ENCODE data around the gene SMAD9. TPM values are rescaled to one million over a fixed set of nuclear protein-coding genes. Genes with fewer than 3 reads are reported as not detected.

The SMAD9 gene
- 10 to 100 TPM in 1 of 2 donors, 1 to 10 TPM in 1; 9.0 to 13.3 TPM for total RNA-seq
- polyA plus RNA-seq (2013, experiment 1 of 2): 7.4 TPM
- 8.0 TPM for polyA plus RNA-seq (2013, experiment 2 of 2)
- long read RNA-seq, experiment 1, partial matches to known transcripts: 0 of 3 reads
- long read RNA-seq, experiment 1, other reads (novel, unspliced or antisense): 3 of 3 reads
- long read RNA-seq, experiment 2, full-length matches to known transcripts: 1 of 5 reads
- long read RNA-seq, experiment 2, partial matches to known transcripts: 1 of 5 reads
- long read RNA-seq, experiment 2, other reads (novel, unspliced or antisense): 3 of 5 reads
- long read RNA-seq, experiment 3, full-length matches to known transcripts: 7 of 12 reads
- long read RNA-seq, experiment 3, partial matches to known transcripts: 0 of 12 reads
- long read RNA-seq, experiment 3, other reads (novel, unspliced or antisense): 5 of 12 reads
- long read RNA-seq, experiment 4, full-length matches to known transcripts: 1 of 1 reads
- long read RNA-seq, experiment 4, partial matches to known transcripts: 0 of 1 reads
- long read RNA-seq, experiment 4, other reads (novel, unspliced or antisense): 0 of 1 reads

DNA sequence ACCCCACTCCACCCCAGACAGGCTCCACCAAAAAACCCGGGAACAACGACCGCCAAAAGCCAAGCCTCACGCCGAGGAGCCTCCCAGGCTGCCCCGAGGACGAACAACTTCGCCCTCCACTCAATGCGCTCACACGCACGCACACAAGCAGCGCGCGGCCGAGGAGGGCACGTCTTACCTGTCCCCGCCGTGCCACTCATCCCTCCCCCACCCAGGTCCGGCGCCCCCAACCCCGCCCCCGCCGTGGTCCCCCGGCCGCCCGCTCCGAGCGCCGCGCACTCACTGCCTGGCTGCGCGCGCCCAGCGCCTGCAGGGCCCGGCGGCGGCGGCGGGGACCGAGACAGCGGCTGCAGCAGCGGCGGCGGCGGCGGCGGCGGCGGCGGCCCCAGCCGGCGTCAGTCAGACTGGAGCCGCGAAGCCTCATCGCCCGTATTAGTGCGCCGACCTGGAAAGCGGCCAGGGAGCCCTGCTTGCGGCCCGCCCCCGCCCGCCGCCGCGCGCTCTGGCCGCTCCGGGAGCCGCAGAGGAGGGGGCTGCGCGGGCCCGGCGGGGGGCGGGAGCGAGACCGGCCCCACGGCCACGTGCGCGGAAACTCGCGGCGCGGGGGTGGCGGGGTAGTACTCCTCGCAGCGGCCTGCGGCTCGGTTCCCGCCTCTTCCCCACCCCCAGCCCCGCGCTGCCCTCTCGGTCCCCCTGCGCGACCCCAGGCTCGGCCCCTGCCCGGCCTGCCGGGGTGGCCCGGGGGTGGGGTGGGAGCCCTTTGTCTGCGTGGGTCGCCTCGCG, at the start of gene SMAD9:
Gene SMAD9 (minus strand): TSS at position 406 of the 783 bp plus-strand sequence. CDS start 40,549 bp downstream, outside the sequence.
- WGBS, 2 experiments (ENCODE audit: insufficient coverage in 1 of 2, insufficient read length in 1 of 2): 2 to 4% methylated on average over 8 to 99 of the region's 104 CpGs
- H3K27ac ChIP-seq (ENCODE audit: low read depth, low read length): peak within 1 kb of the TSS; percentile 3
- no peaks in the 10 kb centered on the region for H3K9me3 Mint-ChIP-seq
- H3K4me3 ChIP-seq (ENCODE audit: low read length): peak within 1 kb of the TSS; percentile 80
- peak within 1 kb of the TSS; percentile 1 for H3K9ac ChIP-seq (ENCODE audit: extremely low read depth, low read length, poor library complexity, severe bottlenecking)
- peaks cover 3% of the 10 kb centered on the region for H3K4me1 ChIP-seq (ENCODE audit: control insufficient read depth, insufficient read depth, low read length)
- peak within 1 kb of the TSS; percentile 80 for H3K4me3 Mint-ChIP-seq
- H3K27me3 ChIP-seq (ENCODE audit: control insufficient read depth, insufficient read depth, low read length, poor library complexity, severe bottlenecking): peaks cover 21% of the 10 kb centered on the region
- H3K36me3 ChIP-seq (ENCODE audit: control insufficient read depth, insufficient read depth, low read length): no peaks in the 10 kb centered on the region
- H3K36me3 Mint-ChIP-seq (ENCODE audit: low read depth): no peaks in the 10 kb centered on the region
- H3K27ac Mint-ChIP-seq: peak within 1 kb of the TSS; percentile 89
- H3K4me1 Mint-ChIP-seq: peaks cover 35% of the 10 kb centered on the region
- DNase-seq: peak; percentile 85
- TF ChIP-seq CTCF (conservative IDR thresholded peaks at IDR 0.05): no peak
- peaks cover 26% of the 10 kb centered on the region for H3K27me3 Mint-ChIP-seq (ENCODE audit: insufficient read depth)
- H3K9me3 ChIP-seq (ENCODE audit: control insufficient read depth, low read length): no peaks in the 10 kb centered on the region

GRCh38 chr13:36966404-36966803, 46.4 kb upstream of the SMAD9 start:
- no peaks in the 10 kb centered on the region for H3K9me3 ChIP-seq (ENCODE audit: control insufficient read depth, low read length)
- no peak for TF ChIP-seq CTCF (conservative IDR thresholded peaks at IDR 0.05)
- Mint-ChIP-seq H3K4me1 (no peaks in the 10 kb centered on the region), H3K27me3 (ENCODE audit: insufficient read depth) (no peaks in the 10 kb centered on the region), H3K36me3 (ENCODE audit: low read depth) (peaks cover 59% of the 10 kb centered on the region), H3K4me3 (no peak overlapping the region), H3K27ac (no peak overlapping the region), H3K9me3 (no peaks in the 10 kb centered on the region)
- no peaks in the 10 kb centered on the region for H3K4me1 ChIP-seq (ENCODE audit: control insufficient read depth, insufficient read depth, low read length)
- no peak for DNase-seq
- no peak overlapping the region for H3K4me3 ChIP-seq (ENCODE audit: low read length)
- H3K36me3 ChIP-seq (ENCODE audit: control insufficient read depth, insufficient read depth, low read length): peaks cover 83% of the 10 kb centered on the region
- H3K27me3 ChIP-seq (ENCODE audit: control insufficient read depth, insufficient read depth, low read length, poor library complexity, severe bottlenecking): no peaks in the 10 kb centered on the region
- no peak overlapping the region for H3K27ac ChIP-seq (ENCODE audit: low read depth, low read length)
- H3K9ac ChIP-seq (ENCODE audit: extremely low read depth, low read length, poor library complexity, severe bottlenecking): no peak overlapping the region
- WGBS, 2 experiments (ENCODE audit: insufficient coverage in 1 of 2, insufficient read length in 1 of 2): 97 to 100% methylated on average over 3 to 4 of the region's 4 CpGs

- TF ChIP-seq CTCF (conservative IDR thresholded peaks at IDR 0.05): no peak
- Mint-ChIP-seq H3K9me3 (no peaks in the 10 kb centered on the region), H3K27ac (no peak overlapping the region), H3K27me3 (ENCODE audit: insufficient read depth) (no peaks in the 10 kb centered on the region), H3K4me3 (no peak overlapping the region), H3K36me3 (ENCODE audit: low read depth) (peaks cover 57% of the 10 kb centered on the region), H3K4me1 (no peaks in the 10 kb centered on the region)
- no peak overlapping the region for H3K4me3 ChIP-seq (ENCODE audit: low read length)
- H3K9me3 ChIP-seq (ENCODE audit: control insufficient read depth, low read length): no peaks in the 10 kb centered on the region
- no peak overlapping the region for H3K27ac ChIP-seq (ENCODE audit: low read depth, low read length)
- WGBS, 2 experiments (ENCODE audit: insufficient coverage in 1 of 2, insufficient read length in 1 of 2): 79 to 100% methylated on average over 1 to 2 of the region's 2 CpGs
- DNase-seq: no peak
- H3K4me1 ChIP-seq (ENCODE audit: control insufficient read depth, insufficient read depth, low read length): no peaks in the 10 kb centered on the region
- H3K36me3 ChIP-seq (ENCODE audit: control insufficient read depth, insufficient read depth, low read length): peaks cover 83% of the 10 kb centered on the region
- no peaks in the 10 kb centered on the region for H3K27me3 ChIP-seq (ENCODE audit: control insufficient read depth, insufficient read depth, low read length, poor library complexity, severe bottlenecking)
- no peak overlapping the region for H3K9ac ChIP-seq (ENCODE audit: extremely low read depth, low read length, poor library complexity, severe bottlenecking)
These were observed 45.7 kb upstream of the SMAD9 start for GRCh38 chr13:36965767-36966166.
